Esophagus squamous epithelium (tissue), 5 donors: Measurements from ENCODE around the gene CALM1. TPM values are rescaled to one million over a fixed set of nuclear protein-coding genes. Genes with fewer than 3 reads are reported as not detected.

Experiments
- DNase-seq: peaks from one replicate; lab custom pipeline; 2025; lab: John Stamatoyannopoulos, UW
- H3K27ac ChIP-seq, 4 donors: fragments of 200-600 bp; sonication (generic); one replicate each; pipeline ENCODE4 v1.5.1; 2016 to 2019; ENCODE audit warnings: mild to moderate bottlenecking in 1 of 4
- H3K27me3 ChIP-seq, 4 donors: fragments of 200-600 bp; sonication (generic); 1 replicate in 3 of 4; 2 replicates in 1 of 4; pipeline versions ENCODE4 v1.5.1 to v1.6.0; 2017 to 2021; ENCODE audit warnings: antibody characterized with exemption in 1 of 4
- H3K36me3 ChIP-seq, 3 donors: fragments of 200-600 bp; sonication (generic); one replicate each; pipeline ENCODE4 v1.5.1; 2016 to 2019
- H3K4me1 ChIP-seq, 3 donors: fragments of 200-600 bp; sonication (generic); one replicate each; pipeline ENCODE4 v1.5.1; 2017 to 2019
- H3K4me3 ChIP-seq, 4 donors: fragments of 200-600 bp; sonication (generic); 1 replicate in 3 of 4; 2 replicates in 1 of 4; pipeline ENCODE4 v1.5.1; 2016 to 2019; ENCODE audit warnings: mild to moderate bottlenecking in 2 of 4, moderate library complexity in 1 of 4
- H3K9me3 ChIP-seq, 3 donors: fragments of 200-600 bp; sonication (generic); one replicate each; pipeline ENCODE4 v1.5.1; 2016 to 2019
- CTCF ChIP-seq, 6 experiments: fragments of 450-650 bp in 4 of 6; fragments of 200-600 bp in 2 of 6; sonication (generic) in 2 of 6; IDR thresholded peaks; one replicate each; pipeline ENCODE4 v1.5.1; 2016 to 2019; ENCODE audit warnings: antibody characterized with exemption in 6 of 6, mild to moderate bottlenecking in 4 of 6, moderate library complexity in 4 of 6
- POLR2A ChIP-seq, 4 donors: fragments of 450-650 bp; IDR thresholded peaks; one replicate each; pipeline ENCODE4 v1.6.1; 2017; ENCODE audit warnings: antibody characterized with exemption in 4 of 4, mild to moderate bottlenecking in 4 of 4, moderate library complexity in 3 of 4
- WGBS, 2 donors: methylation state at CpG; one replicate each; pipeline ENCODE4 v1.1.5; 2018; 5-methylcytosine and 5-hydroxymethylcytosine counted together
- intact Hi-C: fragments of 100-400 bp; cut with DNase I; formaldehyde crosslinking; loops from one replicate; pipeline ENCODE4 v1.15.0; 2022
- total RNA-seq, 4 donors: library from RNA; depleted of rRNA; stranded (reverse); fragments of >200 nt; gene quantifications; one replicate each; pipeline ENCODE4 v1.1.0, GENCODE V29; 2016
- donor health status: DM: yes; HTN: yes; CAD: no.

The CALM1 gene
- total RNA-seq, 4 donors from 2014 or later, result 329 to 554 (median 426) TPM

- Histone ChIP-seq H3K27me3 (no peaks in the 10 kb centered on the region), H3K4me3 (peak overlapping the region in 1 of 4 donors; percentile 85), H3K9me3 (no peaks in the 10 kb centered on the region), H3K4me1 (peaks cover 10 to 76% (median 41%) of the 10 kb centered on the region in 3 donors), H3K27ac (peak overlapping the region in 3 of 4 donors; percentile 96 to 99 (median 97)), H3K36me3 (peaks cover 36 to 58% (median 50%) of the 10 kb centered on the region in 3 donors)
- 75 to 76% methylated on average over 7 of the region's 7 CpGs for WGBS, 2 donors
- intact Hi-C loops, result loop anchor here (10.0 kb wide), 1 partner anchor 114 kb away; no protein-coding TSS in a partner anchor
- DNase-seq, result no peak
- TF ChIP-seq POLR2A (IDR thresholded peaks at IDR 0.05) (no peak), CTCF (IDR thresholded peaks at IDR 0.05) (no peak)
Observed at GRCh38 chr14:90400904-90401561, 4.2 kb downstream of the CALM1 start.

- no peaks in the 10 kb centered on the region for H3K9me3 ChIP-seq
- WGBS, 2 donors, result 69 to 74% methylated on average over 7 of the region's 7 CpGs
- DNase-seq, result no peak
- TF ChIP-seq POLR2A (IDR thresholded peaks at IDR 0.05), result no peak
- TF ChIP-seq CTCF (IDR thresholded peaks at IDR 0.05), result no peak
- H3K27ac ChIP-seq, result peak overlapping the region in 3 of 4 donors; percentile 45 to 99 (median 96)
- H3K4me1 ChIP-seq, result peaks cover 13 to 79% (median 43%) of the 10 kb centered on the region in 3 donors
- intact Hi-C loops, result loop anchor here (10.0 kb wide), 1 partner anchor 113 kb away; no protein-coding TSS in a partner anchor
- no peak overlapping the region for H3K4me3 ChIP-seq
- no peaks in the 10 kb centered on the region for H3K27me3 ChIP-seq
- peaks cover 36 to 68% (median 50%) of the 10 kb centered on the region in 3 donors for H3K36me3 ChIP-seq
Observed at GRCh38 chr14:90402016-90402415, 5.2 kb downstream of the CALM1 start.

- Histone ChIP-seq H3K4me1 (peaks cover 13 to 83% (median 43%) of the 10 kb centered on the region in 3 donors), H3K9me3 (no peaks in the 10 kb centered on the region), H3K27me3 (no peaks in the 10 kb centered on the region), H3K4me3 (no peak overlapping the region), H3K36me3 (peaks cover 36 to 74% (median 50%) of the 10 kb centered on the region in 3 donors), H3K27ac (peak overlapping the region in 3 of 4 donors; percentile 45 to 99 (median 96))
- TF ChIP-seq CTCF (IDR thresholded peaks at IDR 0.05) (no peak), POLR2A (IDR thresholded peaks at IDR 0.05) (no peak)
- no peak for DNase-seq
- 79 to 87% methylated on average over 2 of the region's 2 CpGs for WGBS, 2 donors
- intact Hi-C loops, result loop anchor here (10.0 kb wide), 1 partner anchor 112 kb away; no protein-coding TSS in a partner anchor
Observed at GRCh38 chr14:90403065-90403464, 6.2 kb downstream of the CALM1 start.

GRCh38 chr14:90405101-90405500, 8.3 kb downstream of the CALM1 start:
- H3K36me3 ChIP-seq, result peaks cover 36 to 74% (median 50%) of the 10 kb centered on the region in 3 donors
- H3K27ac ChIP-seq, result peak overlapping the region in 2 of 4 donors; percentile 3 to 99
- no peak for TF ChIP-seq POLR2A (IDR thresholded peaks at IDR 0.05)
- TF ChIP-seq CTCF (IDR thresholded peaks at IDR 0.05), result no peak
- H3K4me3 ChIP-seq, result no peak overlapping the region
- H3K4me1 ChIP-seq, result peaks cover 23 to 84% (median 44%) of the 10 kb centered on the region in 3 donors
- intact Hi-C loops, result loop anchor here (10.0 kb wide), 1 partner anchor 110 kb away; no protein-coding TSS in a partner anchor
- H3K9me3 ChIP-seq, result no peaks in the 10 kb centered on the region
- DNase-seq, result no peak
- no peaks in the 10 kb centered on the region for H3K27me3 ChIP-seq
- WGBS, 2 donors, result 77 to 82% methylated on average over 9 of the region's 9 CpGs

- no peaks in the 10 kb centered on the region for H3K27me3 ChIP-seq
- H3K9me3 ChIP-seq, result no peaks in the 10 kb centered on the region
- intact Hi-C loops, result loop anchor here (10.0 kb wide), 1 partner anchor 109 kb away; no protein-coding TSS in a partner anchor
- H3K27ac ChIP-seq, result peak overlapping the region in 2 of 4 donors; percentile 82 to 99
- H3K36me3 ChIP-seq, result peaks cover 36 to 69% (median 50%) of the 10 kb centered on the region in 3 donors
- WGBS, 2 donors, result 76 to 80% methylated on average over 4 of the region's 4 CpGs
- DNase-seq, result no peak
- H3K4me1 ChIP-seq, result peaks cover 19 to 82% (median 37%) of the 10 kb centered on the region in 3 donors
- TF ChIP-seq CTCF (IDR thresholded peaks at IDR 0.05) (no peak), POLR2A (IDR thresholded peaks at IDR 0.05) (no peak)
- no peak overlapping the region for H3K4me3 ChIP-seq
Observed at GRCh38 chr14:90405755-90406154, 8.9 kb downstream of the CALM1 start.
